ENCODE results near the gene TBX15.
"Not testable (repeated sequence)": the region's sequence is repeated elsewhere in the genome, so short reads cannot be mapped to it uniquely, and the experiment has no call there.

Gene TBX15

GRCh38 chr1:118926261-118926660, 61.9 kb downstream of the TBX15 start:
- no peak overlapping the region for H3K4me3 ChIP-seq (ENCODE audit: low read depth, low read length)
- DNase-seq (ENCODE audit: low read depth) = no peak
- TF ChIP-seq CTCF (IDR thresholded peaks at IDR 0.05; ENCODE audit: low read depth, low read length, missing control alignments) = no peak

- no peak for TF ChIP-seq CTCF (IDR thresholded peaks at IDR 0.05; ENCODE audit: low read depth, low read length, missing control alignments)
- DNase-seq (ENCODE audit: low read depth) = no peak
- H3K4me3 ChIP-seq (ENCODE audit: low read depth, low read length) = no peak overlapping the region
These were observed 62.5 kb downstream of the TBX15 start for GRCh38 chr1:118925651-118926050.

GRCh38 chr1:118923319-118923718, 64.8 kb downstream of the TBX15 start:
- H3K4me3 ChIP-seq (ENCODE audit: low read depth, low read length) = no peak overlapping the region
- no peak for DNase-seq (ENCODE audit: low read depth)

GRCh38 chr1:118921994-118922393, 66.1 kb downstream of the TBX15 start:
- H3K4me3 ChIP-seq (ENCODE audit: low read depth, low read length) = no peak overlapping the region
- no peak for TF ChIP-seq CTCF (IDR thresholded peaks at IDR 0.05; ENCODE audit: low read depth, low read length, missing control alignments)
- DNase-seq (ENCODE audit: low read depth) = no peak

More at GRCh38 chr1:118923319-118923718, 64.8 kb downstream of the TBX15 start:
- TF ChIP-seq CTCF (IDR thresholded peaks at IDR 0.05; ENCODE audit: low read depth, low read length, missing control alignments) = no peak

- no peak for TF ChIP-seq CTCF (IDR thresholded peaks at IDR 0.05; ENCODE audit: low read depth, low read length, missing control alignments)
- no peak for DNase-seq (ENCODE audit: low read depth)
These were observed 67.9 kb downstream of the TBX15 start for GRCh38 chr1:118920124-118920717.

GRCh38 chr1:118918940-118919259, 69.2 kb downstream of the TBX15 start:
- no peak overlapping the region for H3K4me3 ChIP-seq (ENCODE audit: low read depth, low read length)
- no peak for TF ChIP-seq CTCF (IDR thresholded peaks at IDR 0.05; ENCODE audit: low read depth, low read length, missing control alignments)
- no peak for DNase-seq (ENCODE audit: low read depth)

More at GRCh38 chr1:118920124-118920717, 67.9 kb downstream of the TBX15 start:
- H3K4me3 ChIP-seq (ENCODE audit: low read depth, low read length) = no peak overlapping the region

GRCh38 chr1:118918230-118918939, 69.8 kb downstream of the TBX15 start:
- no peak overlapping the region for H3K4me3 ChIP-seq (ENCODE audit: low read depth, low read length)
- peak; percentile 3 for DNase-seq (ENCODE audit: low read depth)
- TF ChIP-seq CTCF (IDR thresholded peaks at IDR 0.05; ENCODE audit: low read depth, low read length, missing control alignments) = no peak

GRCh38 chr1:118916346-118916745, 71.8 kb downstream of the TBX15 start:
- not testable (repeated sequence) for DNase-seq (ENCODE audit: low read depth); H3K4me3 ChIP-seq (ENCODE audit: low read depth, low read length)
